ENCODE results near the gene UQCC2.

GRCh38 chr6:33740794-33741193 is 29.3 kb upstream of the UQCC2 start:
- TF ChIP-seq, protein P1, sequence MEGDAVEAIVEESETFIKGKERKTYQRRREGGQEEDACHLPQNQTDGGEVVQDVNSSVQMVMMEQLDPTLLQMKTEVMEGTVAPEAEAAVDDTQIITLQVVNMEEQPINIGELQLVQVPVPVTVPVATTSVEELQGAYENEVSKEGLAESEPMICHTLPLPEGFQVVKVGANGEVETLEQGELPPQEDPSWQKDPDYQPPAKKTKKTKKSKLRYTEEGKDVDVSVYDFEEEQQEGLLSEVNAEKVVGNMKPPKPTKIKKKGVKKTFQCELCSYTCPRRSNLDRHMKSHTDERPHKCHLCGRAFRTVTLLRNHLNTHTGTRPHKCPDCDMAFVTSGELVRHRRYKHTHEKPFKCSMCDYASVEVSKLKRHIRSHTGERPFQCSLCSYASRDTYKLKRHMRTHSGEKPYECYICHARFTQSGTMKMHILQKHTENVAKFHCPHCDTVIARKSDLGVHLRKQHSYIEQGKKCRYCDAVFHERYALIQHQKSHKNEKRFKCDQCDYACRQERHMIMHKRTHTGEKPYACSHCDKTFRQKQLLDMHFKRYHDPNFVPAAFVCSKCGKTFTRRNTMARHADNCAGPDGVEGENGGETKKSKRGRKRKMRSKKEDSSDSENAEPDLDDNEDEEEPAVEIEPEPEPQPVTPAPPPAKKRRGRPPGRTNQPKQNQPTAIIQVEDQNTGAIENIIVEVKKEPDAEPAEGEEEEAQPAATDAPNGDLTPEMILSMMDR (IDR thresholded peaks at IDR 0.05) = no peak
- TF ChIP-seq TEAD4 (IDR thresholded peaks at IDR 0.05; ENCODE audit: borderline replicate concordance, insufficient read depth) (no peak), YY1 (IDR thresholded peaks at IDR 0.05; ENCODE audit: low read depth) (no peak), FOXJ3 (CRISPR knock-in tag; IDR thresholded peaks at IDR 0.05) (no peak), CHD2 (IDR thresholded peaks at IDR 0.05; ENCODE audit: low read length, partially characterized antibody) (no peak), FOXM1 (IDR thresholded peaks at IDR 0.05; ENCODE audit: low read depth) (no peak)
- TF ChIP-seq, protein P2, sequence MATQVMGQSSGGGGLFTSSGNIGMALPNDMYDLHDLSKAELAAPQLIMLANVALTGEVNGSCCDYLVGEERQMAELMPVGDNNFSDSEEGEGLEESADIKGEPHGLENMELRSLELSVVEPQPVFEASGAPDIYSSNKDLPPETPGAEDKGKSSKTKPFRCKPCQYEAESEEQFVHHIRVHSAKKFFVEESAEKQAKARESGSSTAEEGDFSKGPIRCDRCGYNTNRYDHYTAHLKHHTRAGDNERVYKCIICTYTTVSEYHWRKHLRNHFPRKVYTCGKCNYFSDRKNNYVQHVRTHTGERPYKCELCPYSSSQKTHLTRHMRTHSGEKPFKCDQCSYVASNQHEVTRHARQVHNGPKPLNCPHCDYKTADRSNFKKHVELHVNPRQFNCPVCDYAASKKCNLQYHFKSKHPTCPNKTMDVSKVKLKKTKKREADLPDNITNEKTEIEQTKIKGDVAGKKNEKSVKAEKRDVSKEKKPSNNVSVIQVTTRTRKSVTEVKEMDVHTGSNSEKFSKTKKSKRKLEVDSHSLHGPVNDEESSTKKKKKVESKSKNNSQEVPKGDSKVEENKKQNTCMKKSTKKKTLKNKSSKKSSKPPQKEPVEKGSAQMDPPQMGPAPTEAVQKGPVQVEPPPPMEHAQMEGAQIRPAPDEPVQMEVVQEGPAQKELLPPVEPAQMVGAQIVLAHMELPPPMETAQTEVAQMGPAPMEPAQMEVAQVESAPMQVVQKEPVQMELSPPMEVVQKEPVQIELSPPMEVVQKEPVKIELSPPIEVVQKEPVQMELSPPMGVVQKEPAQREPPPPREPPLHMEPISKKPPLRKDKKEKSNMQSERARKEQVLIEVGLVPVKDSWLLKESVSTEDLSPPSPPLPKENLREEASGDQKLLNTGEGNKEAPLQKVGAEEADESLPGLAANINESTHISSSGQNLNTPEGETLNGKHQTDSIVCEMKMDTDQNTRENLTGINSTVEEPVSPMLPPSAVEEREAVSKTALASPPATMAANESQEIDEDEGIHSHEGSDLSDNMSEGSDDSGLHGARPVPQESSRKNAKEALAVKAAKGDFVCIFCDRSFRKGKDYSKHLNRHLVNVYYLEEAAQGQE (IDR thresholded peaks at IDR 0.05; ENCODE audit: low read depth, low read length) = no peak
- TF ChIP-seq, protein P3, sequence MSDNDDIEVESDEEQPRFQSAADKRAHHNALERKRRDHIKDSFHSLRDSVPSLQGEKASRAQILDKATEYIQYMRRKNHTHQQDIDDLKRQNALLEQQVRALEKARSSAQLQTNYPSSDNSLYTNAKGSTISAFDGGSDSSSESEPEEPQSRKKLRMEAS (IDR thresholded peaks at IDR 0.05; ENCODE audit: low read depth) = no peak

Data from SK-N-SH (cell line).